OCI-LY3 (cell line): ENCODE data around the gene GSE1.

Experiments used
- EZH2phosphoT487 ChIP-seq: fragments of 200-600 bp; shearing (Covaris generic); IDR thresholded peaks from 2 replicates; pipeline ENCODE4 v1.6.1; 2018; ENCODE audit warnings: antibody characterized with exemption, mixed run types, low read depth
- TF ChIP-seq, protein P1 (sequence below): fragments of 200-600, 300-600 bp; sonication (generic); IDR thresholded peaks from 2 replicates; pipeline ENCODE4 v1.5.1; 2014; ENCODE audit warnings: antibody characterized with exemption, low read length, low read depth

DNA sequence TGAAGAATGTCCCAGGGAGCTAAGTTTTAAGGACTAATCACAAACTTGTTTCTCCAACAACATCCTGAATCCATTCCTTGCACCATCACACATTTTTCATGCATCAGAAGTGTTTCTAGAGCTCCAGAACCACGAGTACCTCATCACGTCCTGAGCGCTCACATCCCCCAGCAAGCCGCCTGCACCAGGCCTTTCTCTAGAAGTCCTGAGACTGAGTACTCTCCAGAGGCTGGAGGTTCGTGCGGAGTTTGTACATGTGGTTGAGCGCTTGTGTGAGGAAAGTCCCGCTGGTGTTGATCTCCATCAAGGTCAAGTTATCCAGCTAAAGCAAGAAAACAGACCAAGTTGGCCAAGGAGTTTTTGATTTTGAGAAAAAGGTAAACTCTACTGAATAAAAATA lies 64.9 kb downstream of the GSE1 start:
- TF ChIP-seq, protein P1, sequence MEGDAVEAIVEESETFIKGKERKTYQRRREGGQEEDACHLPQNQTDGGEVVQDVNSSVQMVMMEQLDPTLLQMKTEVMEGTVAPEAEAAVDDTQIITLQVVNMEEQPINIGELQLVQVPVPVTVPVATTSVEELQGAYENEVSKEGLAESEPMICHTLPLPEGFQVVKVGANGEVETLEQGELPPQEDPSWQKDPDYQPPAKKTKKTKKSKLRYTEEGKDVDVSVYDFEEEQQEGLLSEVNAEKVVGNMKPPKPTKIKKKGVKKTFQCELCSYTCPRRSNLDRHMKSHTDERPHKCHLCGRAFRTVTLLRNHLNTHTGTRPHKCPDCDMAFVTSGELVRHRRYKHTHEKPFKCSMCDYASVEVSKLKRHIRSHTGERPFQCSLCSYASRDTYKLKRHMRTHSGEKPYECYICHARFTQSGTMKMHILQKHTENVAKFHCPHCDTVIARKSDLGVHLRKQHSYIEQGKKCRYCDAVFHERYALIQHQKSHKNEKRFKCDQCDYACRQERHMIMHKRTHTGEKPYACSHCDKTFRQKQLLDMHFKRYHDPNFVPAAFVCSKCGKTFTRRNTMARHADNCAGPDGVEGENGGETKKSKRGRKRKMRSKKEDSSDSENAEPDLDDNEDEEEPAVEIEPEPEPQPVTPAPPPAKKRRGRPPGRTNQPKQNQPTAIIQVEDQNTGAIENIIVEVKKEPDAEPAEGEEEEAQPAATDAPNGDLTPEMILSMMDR: no peak
- TF ChIP-seq EZH2phosphoT487: no peak
